ENCODE data around the gene FGF19. TPM values are rescaled to one million over a fixed set of nuclear protein-coding genes. Genes with fewer than 3 reads are reported as not detected.

Gene FGF19
- total RNA-seq, 2 donors from 2014 or later = not detected

- no peak for DNase-seq (ENCODE audit: low spot score)
- TF ChIP-seq CTCF (IDR thresholded peaks at IDR 0.05) = no peak
- Histone ChIP-seq H3K4me3 (no peak overlapping the region), H3K4me1 (no peaks in the 10 kb centered on the region), H3K27me3 (no peaks in the 10 kb centered on the region), H3K9me3 (no peaks in the 10 kb centered on the region), H3K36me3 (no peaks in the 10 kb centered on the region), H3K27ac (no peak overlapping the region)
Measured at GRCh38 chr11:69726481-69726880, 22.7 kb upstream of the FGF19 start.

- DNase-seq (ENCODE audit: low spot score) = no peak
- Histone ChIP-seq H3K9me3 (no peaks in the 10 kb centered on the region), H3K27ac (no peak overlapping the region), H3K4me1 (no peaks in the 10 kb centered on the region), H3K36me3 (no peaks in the 10 kb centered on the region), H3K4me3 (no peak overlapping the region), H3K27me3 (no peaks in the 10 kb centered on the region)
- TF ChIP-seq CTCF (IDR thresholded peaks at IDR 0.05) = no peak
Measured at GRCh38 chr11:69726019-69726418, 22.2 kb upstream of the FGF19 start.

- Histone ChIP-seq H3K27me3 (no peaks in the 10 kb centered on the region), H3K4me3 (no peak overlapping the region)
- no peak for TF ChIP-seq CTCF (IDR thresholded peaks at IDR 0.05)
Measured at GRCh38 chr11:69721745-69722144, 17.9 kb upstream of the FGF19 start.

DNA sequence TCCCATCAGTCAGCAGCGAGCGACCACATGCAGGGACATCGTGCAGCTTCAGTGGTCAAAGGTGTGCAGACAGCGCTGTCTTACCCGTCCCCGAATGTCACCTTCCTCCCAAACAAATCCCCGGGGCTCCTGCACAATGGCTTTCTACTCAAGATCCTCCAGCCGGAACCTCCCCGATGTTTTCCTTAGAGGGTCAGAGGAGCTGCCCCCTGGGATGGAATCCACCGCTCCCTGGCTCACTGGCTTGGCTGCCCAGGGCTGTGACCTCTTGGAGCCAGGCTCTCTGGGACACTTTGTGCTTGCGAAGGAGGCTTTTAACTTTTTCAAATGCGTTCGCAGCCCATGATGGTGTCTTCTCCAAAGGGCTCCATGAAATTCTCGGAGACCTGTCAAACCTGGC lies 17.3 kb upstream of the FGF19 start:
- no peak overlapping the region for H3K4me3 ChIP-seq
- TF ChIP-seq CTCF (IDR thresholded peaks at IDR 0.05) = no peak
- no peak overlapping the region for H3K27ac ChIP-seq
- H3K4me1 ChIP-seq = no peaks in the 10 kb centered on the region
- no peaks in the 10 kb centered on the region for H3K9me3 ChIP-seq
- no peaks in the 10 kb centered on the region for H3K36me3 ChIP-seq
- DNase-seq (ENCODE audit: low spot score) = no peak
- H3K27me3 ChIP-seq = no peaks in the 10 kb centered on the region

More at GRCh38 chr11:69721745-69722144, 17.9 kb upstream of the FGF19 start:
- H3K9me3 ChIP-seq = no peaks in the 10 kb centered on the region
- H3K27ac ChIP-seq = no peak overlapping the region
- H3K36me3 ChIP-seq = no peaks in the 10 kb centered on the region
- H3K4me1 ChIP-seq = no peaks in the 10 kb centered on the region
- no peak for DNase-seq (ENCODE audit: low spot score)

GRCh38 chr11:69718912-69719311 lies 15.1 kb upstream of the FGF19 start:
- H3K27me3 ChIP-seq = no peaks in the 10 kb centered on the region

More at GRCh38 chr11:69718912-69719311, 15.1 kb upstream of the FGF19 start:
- no peak overlapping the region for H3K4me3 ChIP-seq
- no peaks in the 10 kb centered on the region for H3K36me3 ChIP-seq
- no peaks in the 10 kb centered on the region for H3K4me1 ChIP-seq
- no peak overlapping the region for H3K27ac ChIP-seq
- DNase-seq (ENCODE audit: low spot score) = no peak
- H3K9me3 ChIP-seq = no peaks in the 10 kb centered on the region
- TF ChIP-seq CTCF (IDR thresholded peaks at IDR 0.05) = no peak
